Endothelial cell of hepatic sinusoid (primary cell): ENCODE data around the gene ACKR2.

Experiments
- in situ Hi-C: cut with HindIII; loops from 2 replicates; pipeline ENCODE4 v1.10.0; 2017; ENCODE audit warnings: low sequenced_read_pairs

Gene ACKR2

GRCh38 chr3:42914771-42915515, 105.7 kb downstream of the ACKR2 start:
- in situ Hi-C loops, result no loop called here
